HCT116 (cell line): ENCODE data around the gene VSIG2. TPM values are rescaled to one million over a fixed set of nuclear protein-coding genes. Genes with fewer than 3 reads are reported as not detected.

ENCODE experiments used
- ATAC-seq: fragments of 200-7000 bp; cut with Tn5 transposase; 2 replicates; pipeline ENCODE4 v1.9.1; 2020; ENCODE audit warnings: mild to moderate bottlenecking, moderate library complexity
- BruUV-seq: library from RNA; stranded (reverse); fragments of 400-500 nt; replicated peaks from 2 replicates; lab custom pipeline; 2021; lab: Mats Ljungman, UMichigan
- CTCF ChIA-PET: fragments of 300-600 bp; sonication (Branson Sonifier 250); formaldehyde crosslinking; loops from one replicate; lab custom pipeline; 2021; ENCODE audit warnings: antibody characterized with exemption; lab: Charles Lee
- POLR2A ChIA-PET: fragments of 300-600, 350-600 bp; sonication (Branson Sonifier 250); formaldehyde crosslinking; loops from one replicate; lab custom pipeline; 2021; ENCODE audit warnings: antibody characterized with exemption; lab: Charles Lee
- RAD21 ChIA-PET, 2 experiments: fragments of 300-600 bp; sonication (Branson Sonifier 250); formaldehyde crosslinking; loops; one replicate each; lab custom pipeline; 2023; ENCODE audit warnings: low total read pairs in 2 of 2; ENCODE audit not compliant: uncharacterized antibody in 2 of 2, unreplicated experiment in 2 of 2, low non-redundant PET in 1 of 2; lab: Charles Lee
- DNase-seq: peaks from one replicate; pipeline ENCODE4 v3.0.0-alpha.2; 2010; ENCODE audit warnings: low read depth, low spot score
- H2AFZ ChIP-seq: fragments of 200-600 bp; shearing (Covaris generic), sonication (generic); 2 replicates; pipeline ENCODE4 v1.6.1; 2017; ENCODE audit warnings: low read depth, mixed run types, mixed read lengths, antibody characterized with exemption, low read length; ENCODE audit not compliant: poor library complexity, severe bottlenecking
- H3K27ac ChIP-seq: 2 replicates; pipeline ENCODE4 v1.5.1; 2012; ENCODE audit warnings: low read depth, low read length
- H3K27me3 ChIP-seq: fragments of 200-600 bp; sonication (generic); 2 replicates; pipeline ENCODE4 v1.6.1; 2016; ENCODE audit warnings: mixed run types, low read length, mixed read lengths; ENCODE audit not compliant: insufficient read depth
- H3K36me3 ChIP-seq, 2 experiments: fragments of 200-500 bp in 1 of 2; fragments of 200-600 bp in 1 of 2; sonication (Bioruptor generic) in 1 of 2; sonication (generic) in 1 of 2; 2 replicates each; pipeline versions ENCODE4 v1.5.1 to v1.6.1; 2014 to 2016; ENCODE audit warnings: low read length in 2 of 2, inconsistent platforms in 1 of 2, mixed read lengths in 1 of 2, mixed run types in 1 of 2; ENCODE audit not compliant: insufficient read depth in 2 of 2, control insufficient read depth in 1 of 2
- H3K4me1 ChIP-seq, 2 experiments: fragments of 200-600 bp in 1 of 2; sonication (generic) in 1 of 2; 2 replicates each; pipeline versions ENCODE4 v1.5.1 to v1.6.1; 2012 to 2017; ENCODE audit warnings: low read length in 2 of 2, inconsistent platforms in 1 of 2, mild to moderate bottlenecking in 1 of 2, mixed read lengths in 1 of 2, mixed run types in 1 of 2, moderate library complexity in 1 of 2; ENCODE audit not compliant: insufficient read depth in 2 of 2, control insufficient read depth in 1 of 2
- H3K4me2 ChIP-seq: fragments of 200-600 bp; sonication (generic); 2 replicates; pipeline ENCODE4 v1.6.1; 2017; ENCODE audit warnings: mixed run types, low read length, mixed read lengths
- H3K4me3 ChIP-seq, 2 experiments: fragments of 200-600 bp in 1 of 2; sonication (generic) in 1 of 2; replicated peaks in 1 of 2; 2 replicates each; pipeline ENCODE4 v1.5.1; 2011 to 2016; ENCODE audit warnings: low read length in 2 of 2, control low read depth in 1 of 2, low read depth in 1 of 2, mild to moderate bottlenecking in 1 of 2, mixed read lengths in 1 of 2, mixed run types in 1 of 2
- H3K79me2 ChIP-seq: fragments of 200-600 bp; sonication (generic); 2 replicates; pipeline ENCODE4 v1.6.1; 2017; ENCODE audit warnings: mild to moderate bottlenecking, mixed run types, low read length, moderate library complexity, mixed read lengths; ENCODE audit not compliant: insufficient read depth
- H3K9ac ChIP-seq: fragments of 200-600 bp; sonication (generic); 2 replicates; pipeline ENCODE4 v1.6.1; 2016; ENCODE audit warnings: low read length, mixed read lengths
- H3K9me2 ChIP-seq: fragments of 200-600 bp; sonication (generic), shearing (Covaris generic); 2 replicates; pipeline ENCODE4 v1.6.1; 2017; ENCODE audit warnings: mixed run types, mild to moderate bottlenecking, moderate library complexity; ENCODE audit not compliant: insufficient read depth
- H3K9me3 ChIP-seq, 2 experiments: fragments of 200-500 bp in 1 of 2; fragments of 200-600 bp in 1 of 2; sonication (Bioruptor generic) in 1 of 2; sonication (generic) in 1 of 2; 2 replicates each; pipeline ENCODE4 v1.6.1; 2014 to 2017; ENCODE audit warnings: low read length in 2 of 2, mixed read lengths in 2 of 2, inconsistent platforms in 1 of 2, low read depth in 1 of 2, mild to moderate bottlenecking in 1 of 2, mixed run types in 1 of 2, moderate library complexity in 1 of 2; ENCODE audit not compliant: control insufficient read depth in 1 of 2, insufficient read depth in 1 of 2
- H4K20me1 ChIP-seq: fragments of 200-600 bp; sonication (generic), shearing (Covaris generic); 2 replicates; pipeline ENCODE4 v1.6.1; 2017; ENCODE audit warnings: mixed run types, mild to moderate bottlenecking, moderate library complexity; ENCODE audit not compliant: insufficient read depth
- CTCF ChIP-seq, 3 experiments: fragments of 200-600 bp in 1 of 3; sonication (generic) in 1 of 3; IDR thresholded peaks in 2 of 3; conservative IDR thresholded peaks in 1 of 3; 2 replicates each; pipeline ENCODE4 v1.5.1; 2012 to 2017; ENCODE audit warnings: low read depth in 2 of 3, low read length in 2 of 3, antibody characterized with exemption in 1 of 3, borderline replicate concordance in 1 of 3, control low read depth in 1 of 3, mild to moderate bottlenecking in 1 of 3, mixed read lengths in 1 of 3, mixed run types in 1 of 3, moderate library complexity in 1 of 3; ENCODE audit not compliant: insufficient read depth in 1 of 3
- EZH2phosphoT487 ChIP-seq: fragments of 200-600 bp; IDR thresholded peaks from 2 replicates; pipeline ENCODE4 v1.6.1; 2018; ENCODE audit warnings: antibody characterized with exemption, borderline replicate concordance
- MAX ChIP-seq: IDR thresholded peaks from 2 replicates; pipeline ENCODE4 v1.6.1; 2012
- RAD21 ChIP-seq: IDR thresholded peaks from 2 replicates; pipeline ENCODE4 v1.6.1; 2012; ENCODE audit warnings: low read depth, mild to moderate bottlenecking
- TCF7L2 ChIP-seq: IDR thresholded peaks from 2 replicates; pipeline ENCODE4 v1.7.0; 2011; ENCODE audit warnings: borderline replicate concordance, inconsistent platforms; ENCODE audit not compliant: insufficient read depth, insufficient read length; ENCODE audit errors: extremely low read depth
- intact Hi-C: fragments of 100-400 bp; cut with micrococcal nuclease; formaldehyde crosslinking; loops from 2 replicates; pipeline ENCODE4 v1.10.0; 2022
- total RNA-seq: library from RNA; stranded (reverse); gene quantifications from one replicate; pipeline ENCODE4 v1.2.1, GENCODE V29; 2021; ENCODE audit not compliant: unreplicated experiment

The VSIG2 gene
- total RNA-seq, 1 experiment from 2014 or later = not detected

GRCh38 chr11:124728134-124728533 is 23.9 kb downstream of the VSIG2 start:
- no TSS peak for BruUV-seq
- intact Hi-C loops = no loop called here
- no peak overlapping the region for H2AFZ ChIP-seq
- ChIA-PET CTCF (no interaction called here), POLR2A (no interaction called here), RAD21 (no interaction called here)
- H3K9me2 ChIP-seq = no peaks in the 10 kb centered on the region
- ATAC-seq (no peak), DNase-seq (no peak)
- no peaks in the 10 kb centered on the region for H3K79me2 ChIP-seq
- H3K4me3 ChIP-seq = no peak overlapping the region
- H3K27me3 ChIP-seq = peaks cover 28% of the 10 kb centered on the region
- H4K20me1 ChIP-seq = no peaks in the 10 kb centered on the region
- H3K9me3 ChIP-seq = no peaks in the 10 kb centered on the region
- no peaks in the 10 kb centered on the region for H3K36me3 ChIP-seq
- no peak overlapping the region for H3K27ac ChIP-seq
- no peaks in the 10 kb centered on the region for H3K4me1 ChIP-seq
- TF ChIP-seq RAD21 (0 out of 2 replicates have a peak, but pooled peaks have one; percentile 0), EZH2phosphoT487 (no peak)
- no peak overlapping the region for H3K4me2 ChIP-seq
- H3K9ac ChIP-seq = no peak overlapping the region

- ChIA-PET POLR2A (no interaction called here), CTCF (no interaction called here)
- H4K20me1 ChIP-seq = no peaks in the 10 kb centered on the region
- no peak for ATAC-seq
- H3K36me3 ChIP-seq = no peaks in the 10 kb centered on the region
- no peak overlapping the region for H2AFZ ChIP-seq
- intact Hi-C loops = no loop called here
- H3K9ac ChIP-seq = no peak overlapping the region
- no peak overlapping the region for H3K4me3 ChIP-seq
- H3K27me3 ChIP-seq = peaks cover 35% of the 10 kb centered on the region
- H3K9me3 ChIP-seq = no peaks in the 10 kb centered on the region
- H3K79me2 ChIP-seq = no peaks in the 10 kb centered on the region
- DNase-seq = no peak
- TF ChIP-seq MAX = no peak
- no peak for TF ChIP-seq CTCF (IDR thresholded peaks at IDR 0.05 in 2 of 3, conservative IDR thresholded peaks at IDR 0.05 in 1 of 3; ENCODE audit: borderline replicate concordance in 1 of 3, insufficient read depth in 1 of 3, low read depth in 2 of 3, low read length in 2 of 3)
- TF ChIP-seq TCF7L2 = no peak
- TF ChIP-seq, all 23 proteins: peak for 0
- no peak overlapping the region for H3K27ac ChIP-seq
- RAD21 ChIA-PET = no interaction called here
- no TSS peak for BruUV-seq
- no peaks in the 10 kb centered on the region for H3K9me2 ChIP-seq
- H3K4me2 ChIP-seq = no peak overlapping the region
- H3K4me1 ChIP-seq = no peaks in the 10 kb centered on the region
Measured at GRCh38 chr11:124727474-124727873, 24.6 kb downstream of the VSIG2 start.
